ENCODE data around the gene EDN1.

The EDN1 gene

DNA sequence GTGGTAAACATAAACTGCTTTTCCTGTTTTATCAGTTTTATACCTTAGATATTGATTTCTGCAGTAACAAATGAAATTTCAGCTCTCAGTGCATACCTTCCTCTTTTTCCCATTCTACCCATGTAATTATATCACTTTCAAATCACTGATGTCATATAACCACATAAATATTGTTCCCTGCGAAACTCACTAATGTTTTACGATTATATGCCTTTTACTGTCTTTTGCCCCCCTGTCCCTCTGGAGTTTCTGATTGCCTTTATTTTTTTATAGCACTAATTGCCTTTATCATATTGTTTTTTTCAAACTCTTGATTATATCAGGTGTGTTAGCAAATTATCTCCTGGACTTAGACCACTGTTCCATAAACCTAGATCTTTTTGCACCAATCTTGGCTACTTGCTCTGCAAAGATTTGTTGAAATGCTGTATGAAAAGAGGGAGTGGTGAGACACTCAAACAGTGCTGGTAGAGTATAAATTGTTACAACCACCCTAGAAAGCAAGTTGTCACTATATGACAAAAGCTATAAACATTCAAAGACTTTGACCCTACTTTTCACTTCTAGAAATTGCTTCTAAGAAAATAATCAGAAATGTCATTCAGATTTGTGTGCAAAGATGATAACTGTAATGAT is 29.6 kb upstream of the EDN1 start:
- TF ChIP-seq, protein P1, sequence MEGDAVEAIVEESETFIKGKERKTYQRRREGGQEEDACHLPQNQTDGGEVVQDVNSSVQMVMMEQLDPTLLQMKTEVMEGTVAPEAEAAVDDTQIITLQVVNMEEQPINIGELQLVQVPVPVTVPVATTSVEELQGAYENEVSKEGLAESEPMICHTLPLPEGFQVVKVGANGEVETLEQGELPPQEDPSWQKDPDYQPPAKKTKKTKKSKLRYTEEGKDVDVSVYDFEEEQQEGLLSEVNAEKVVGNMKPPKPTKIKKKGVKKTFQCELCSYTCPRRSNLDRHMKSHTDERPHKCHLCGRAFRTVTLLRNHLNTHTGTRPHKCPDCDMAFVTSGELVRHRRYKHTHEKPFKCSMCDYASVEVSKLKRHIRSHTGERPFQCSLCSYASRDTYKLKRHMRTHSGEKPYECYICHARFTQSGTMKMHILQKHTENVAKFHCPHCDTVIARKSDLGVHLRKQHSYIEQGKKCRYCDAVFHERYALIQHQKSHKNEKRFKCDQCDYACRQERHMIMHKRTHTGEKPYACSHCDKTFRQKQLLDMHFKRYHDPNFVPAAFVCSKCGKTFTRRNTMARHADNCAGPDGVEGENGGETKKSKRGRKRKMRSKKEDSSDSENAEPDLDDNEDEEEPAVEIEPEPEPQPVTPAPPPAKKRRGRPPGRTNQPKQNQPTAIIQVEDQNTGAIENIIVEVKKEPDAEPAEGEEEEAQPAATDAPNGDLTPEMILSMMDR (IDR thresholded peaks at IDR 0.05; ENCODE audit: control extremely low read depth, extremely low read depth, low read depth, missing control alignments) = no peak
- CTCF ChIA-PET = interaction anchor here (1.4 to 1.9 kb wide), 3 partner anchors 9 to 30 kb away, joined by 3 to 6 read pairs (median 4); partner anchors contain the start of gene EDN1
- no peak for DNase-seq (ENCODE audit: extremely low spot score)
- POLR2A ChIA-PET = no interaction called here

DNA sequence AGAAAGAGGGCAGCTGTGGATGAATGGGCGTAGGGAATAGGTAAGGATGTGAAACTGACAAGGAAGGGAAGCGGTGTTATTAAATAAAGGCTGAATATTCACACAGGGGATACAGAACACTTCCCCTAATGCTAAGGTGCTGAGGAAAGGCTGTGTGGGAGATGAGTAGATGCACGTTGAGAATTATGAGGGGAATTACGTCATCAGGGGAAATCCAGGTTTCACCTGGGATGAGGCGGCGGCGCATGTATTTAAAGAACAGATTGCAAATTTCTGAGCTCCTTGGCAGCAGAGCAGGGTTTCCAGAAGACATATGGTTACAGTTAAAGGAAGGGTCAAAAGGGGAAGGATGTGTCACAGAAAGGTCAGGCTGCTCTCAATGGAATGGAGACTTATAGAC is 28.7 kb upstream of the EDN1 start:
- ChIA-PET POLR2A (no interaction called here), CTCF (interaction anchor here (2.7 kb wide), 1 partner anchor 28 kb away, joined by 11 read pairs; the partner anchor contains the start of gene EDN1)
- no peak for DNase-seq (ENCODE audit: extremely low spot score)
- TF ChIP-seq, protein P1 (IDR thresholded peaks at IDR 0.05; ENCODE audit: control extremely low read depth, extremely low read depth, low read depth, missing control alignments) = no peak

DNA sequence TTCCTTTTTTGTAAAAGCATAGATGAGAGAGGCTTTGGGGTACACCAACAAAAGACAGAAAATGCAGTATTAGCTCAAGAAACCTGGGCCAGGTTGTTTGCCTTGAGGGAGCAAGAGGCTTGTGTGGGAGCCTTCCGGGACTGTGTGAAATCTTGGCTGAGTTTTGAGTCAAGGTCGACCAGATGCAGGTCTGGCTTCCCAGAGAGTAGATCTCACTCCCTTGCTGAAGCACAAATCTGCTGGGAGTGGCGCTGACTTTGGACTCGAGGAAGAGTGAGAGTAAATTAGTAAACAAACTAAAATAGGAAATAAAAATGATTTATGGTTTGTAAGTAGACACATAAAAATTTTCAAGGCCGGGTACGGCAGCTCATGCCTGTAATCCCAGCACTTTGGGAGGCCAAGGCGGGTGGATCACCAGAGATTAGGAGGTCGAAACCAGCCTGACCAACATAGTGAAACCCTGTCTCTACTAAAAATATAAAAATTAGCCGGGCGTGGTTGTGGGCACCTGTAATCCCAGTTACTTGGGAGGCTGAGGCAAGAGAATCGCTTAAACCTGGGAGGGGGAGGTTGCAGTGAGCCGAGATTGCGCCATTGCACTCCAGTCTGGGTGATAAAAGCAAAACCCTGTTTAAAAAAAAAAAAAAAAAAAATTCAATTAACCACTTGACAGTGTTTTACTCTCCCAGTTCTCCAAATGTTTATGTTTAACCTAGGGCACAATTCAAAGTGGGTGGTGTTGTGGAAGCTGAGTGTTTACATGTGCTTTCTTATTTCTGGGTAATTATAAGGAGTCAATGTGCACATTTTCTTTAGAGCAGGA is 27.7 kb upstream of the EDN1 start:
- TF ChIP-seq, protein P1 (IDR thresholded peaks at IDR 0.05; ENCODE audit: control extremely low read depth, extremely low read depth, low read depth, missing control alignments) = no peak
- DNase-seq (ENCODE audit: extremely low spot score) = no peak
- ChIA-PET POLR2A (no interaction called here), CTCF (interaction anchor here (1.2 to 2.7 kb wide), 2 partner anchors 11 to 27 kb away, joined by 4 to 11 read pairs; partner anchors contain the start of gene EDN1)

DNA sequence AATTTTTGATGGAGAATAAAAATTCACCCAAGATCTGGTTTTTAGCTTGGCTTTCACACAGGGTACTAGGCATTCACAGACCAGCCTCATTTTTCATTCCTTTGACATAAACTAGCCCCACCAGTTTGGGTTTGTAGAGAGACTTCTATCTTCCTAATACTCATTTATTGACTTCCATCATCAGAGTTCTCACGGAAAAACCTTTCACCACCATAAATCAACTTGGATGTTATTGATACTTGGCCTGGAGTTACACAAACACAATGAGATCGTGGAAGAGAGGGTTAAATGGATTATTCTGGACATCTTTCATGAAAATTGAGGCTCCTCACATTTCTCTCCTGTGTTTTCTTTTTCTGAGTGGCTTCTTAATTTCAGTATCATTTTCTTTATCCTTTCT is 26.8 kb upstream of the EDN1 start:
- ChIA-PET POLR2A (no interaction called here), CTCF (interaction anchor here (1.2 to 2.7 kb wide), 2 partner anchors 11 to 26 kb away, joined by 4 to 11 read pairs; partner anchors contain the start of gene EDN1)
- TF ChIP-seq, protein P1 (IDR thresholded peaks at IDR 0.05; ENCODE audit: control extremely low read depth, extremely low read depth, low read depth, missing control alignments) = no peak
- DNase-seq (ENCODE audit: extremely low spot score) = no peak

DNA sequence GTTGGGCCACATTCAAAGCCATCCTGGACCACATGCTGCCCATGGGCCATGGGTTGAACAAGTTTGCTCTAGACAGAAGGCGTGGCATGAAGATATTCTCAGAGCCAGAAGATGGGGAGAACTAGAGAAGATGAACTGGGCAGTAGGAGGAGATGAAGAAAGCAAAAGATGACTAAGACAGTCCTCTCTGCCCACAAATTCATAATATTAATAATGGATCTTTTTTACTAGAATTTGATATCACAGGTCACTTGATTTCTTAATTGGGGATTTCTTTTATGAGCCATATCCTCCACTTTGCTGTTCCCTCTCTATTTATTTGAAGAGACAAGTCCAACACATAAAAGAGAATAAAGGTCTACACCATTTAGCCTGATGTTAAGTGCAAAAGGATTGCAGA is 25.5 kb upstream of the EDN1 start:
- ChIA-PET POLR2A (no interaction called here), CTCF (interaction anchor here (1.5 kb wide), 1 partner anchor 23 kb away, joined by 3 read pairs; no protein-coding TSS in a partner anchor)
- TF ChIP-seq, protein P1 (IDR thresholded peaks at IDR 0.05; ENCODE audit: control extremely low read depth, extremely low read depth, low read depth, missing control alignments) = no peak
- no peak for DNase-seq (ENCODE audit: extremely low spot score)

DNA sequence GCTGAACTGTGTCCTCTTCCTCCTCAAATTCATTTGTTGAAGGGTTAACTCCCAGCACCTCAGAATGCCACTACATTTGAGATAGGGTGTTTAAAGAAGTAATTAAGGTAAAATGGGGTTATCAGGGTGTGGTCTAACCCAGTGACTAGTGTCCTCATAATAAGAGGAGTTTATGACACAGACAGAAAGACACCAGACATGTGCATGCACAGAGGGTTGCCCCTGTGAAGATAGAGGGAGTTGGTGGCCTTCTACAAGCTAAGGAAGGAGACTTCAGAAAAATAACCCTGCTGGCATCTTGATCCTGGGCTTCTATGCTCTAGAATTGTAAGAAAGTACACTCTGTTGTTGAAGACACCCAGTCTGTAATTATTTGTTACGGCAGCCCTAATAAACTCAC is 24.9 kb upstream of the EDN1 start:
- ChIA-PET POLR2A (no interaction called here), CTCF (interaction anchor here (1.5 kb wide), 1 partner anchor 24 kb away, joined by 3 read pairs; no protein-coding TSS in a partner anchor)
- TF ChIP-seq, protein P1 (IDR thresholded peaks at IDR 0.05; ENCODE audit: control extremely low read depth, extremely low read depth, low read depth, missing control alignments) = no peak
- DNase-seq (ENCODE audit: extremely low spot score) = no peak
